ENCODE measurements around the gene ATP9B. TPM values are rescaled to one million over a fixed set of nuclear protein-coding genes. Genes with fewer than 3 reads are reported as not detected.
A peak's percentile ranks its signal among the peaks of the same experiment; 100 is the strongest.
"Not testable (repeated sequence)": the region's sequence is repeated elsewhere in the genome, so short reads cannot be mapped to it uniquely, and the experiment has no call there.

The ATP9B gene
- total RNA-seq, 8 experiments from 2014 or later: 15.6 to 44.1 (median 21.6) TPM

- WGBS, 10 experiments: 6 to 100% (median 76%) methylated on average over 2 to 9 of the region's 23 CpGs; no CpG with 5 or more reads in 6 of the 10 experiments
Observed at GRCh38 chr18:79245517-79246001, 176.4 kb downstream of the ATP9B start.

DNA sequence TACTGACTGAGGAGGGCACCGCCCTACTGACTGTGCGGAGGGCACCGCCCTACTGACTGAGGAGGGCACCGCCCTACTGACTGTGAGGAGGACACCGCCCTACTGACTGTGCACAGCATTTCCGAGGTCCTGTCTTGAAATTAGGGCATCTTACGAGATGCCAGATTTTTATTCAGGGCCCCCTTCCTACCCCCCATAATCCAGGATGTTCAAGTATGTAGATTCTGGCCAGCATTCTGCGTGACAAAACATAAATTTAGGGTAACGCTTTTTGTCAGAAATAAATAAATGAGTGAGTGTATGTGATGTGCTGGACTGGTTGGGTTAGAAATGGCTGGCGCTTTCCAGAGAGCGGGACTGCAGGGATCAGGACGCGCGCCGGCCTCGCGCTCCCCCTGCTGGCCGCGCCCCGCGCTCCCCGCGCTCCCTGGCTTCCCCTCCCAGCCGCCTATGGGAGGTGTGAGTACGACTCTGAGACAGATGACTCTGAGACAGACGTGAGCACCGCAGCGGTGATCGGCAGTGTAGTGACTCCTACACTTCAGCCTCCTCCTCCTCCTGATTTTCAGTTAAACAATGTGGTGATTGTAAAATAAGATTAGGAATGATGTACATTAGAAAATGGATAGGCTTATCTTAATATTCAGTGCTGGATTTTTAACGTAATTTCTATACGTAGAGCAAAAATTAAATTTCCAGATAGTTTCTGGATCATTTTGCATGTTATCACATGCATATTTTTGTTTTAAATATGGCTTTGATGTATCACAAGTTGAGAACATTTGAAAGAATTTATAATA, 177.3 kb downstream of the ATP9B start:
- 0 to 100% (median 57%) methylated on average over 1 to 7 of the region's 31 CpGs for WGBS, 10 experiments
- H3K4me3 ChIP-seq: no peak overlapping the region
- in situ Hi-C loops (cut with MboI; ENCODE audit: low pct_unique_long_range_greater_than_20kb in 2 of 9, low sequenced_read_pairs in 9 of 9, unreplicated experiment in 9 of 9): no loop called here
- peaks cover 22 to 50% of the 10 kb centered on the region in 2 donors for H3K4me1 ChIP-seq (replicated peaks in 1 of 2)
- H3K27ac ChIP-seq: no peak overlapping the region
- ATAC-seq (replicated peaks in 6 of 8): peak; percentile 88 to 97 (median 91)

More at GRCh38 chr18:79245517-79246001, 176.4 kb downstream of the ATP9B start:
- Histone ChIP-seq H3K4me3 (no peak overlapping the region), H3K27ac (no peak overlapping the region), H3K4me1 (replicated peaks in 1 of 2) (peaks cover 19 to 43% of the 10 kb centered on the region in 2 donors)
- in situ Hi-C loops (cut with MboI; ENCODE audit: low pct_unique_long_range_greater_than_20kb in 2 of 9, low sequenced_read_pairs in 9 of 9, unreplicated experiment in 9 of 9): no loop called here
- ATAC-seq (replicated peaks in 6 of 8): peak in 3 of 8 experiments; percentile 25 to 57 (median 41)

DNA sequence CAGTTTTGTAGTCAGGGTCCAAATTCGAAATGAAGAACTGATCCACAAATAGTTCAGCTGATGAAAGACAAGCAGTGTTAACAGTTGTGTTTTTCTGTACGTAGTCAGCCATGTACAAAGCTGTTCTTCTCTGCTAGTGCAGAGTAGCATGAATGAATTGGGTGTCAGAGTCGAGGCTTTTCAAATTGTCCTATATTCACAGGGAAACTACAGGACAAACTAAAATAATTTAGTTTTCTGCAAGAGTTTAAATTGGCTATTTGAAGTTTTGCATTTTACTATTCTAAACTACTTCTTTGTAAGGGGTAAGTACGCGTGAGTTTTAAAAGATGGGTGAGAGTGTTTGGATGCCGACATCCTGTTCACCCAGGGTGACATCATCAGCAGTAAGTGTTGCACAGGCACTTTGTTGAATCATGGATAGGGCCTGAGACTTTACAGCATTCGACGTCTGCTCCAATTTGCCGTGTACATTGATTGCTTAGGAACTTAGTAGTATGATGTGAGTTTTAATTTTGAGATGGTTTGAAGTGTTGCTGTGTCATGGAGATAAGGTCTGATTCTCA, 179.4 kb downstream of the ATP9B start:
- Histone ChIP-seq H3K4me1 (replicated peaks in 1 of 2) (peaks cover 21 to 41% of the 10 kb centered on the region in 2 donors), H3K4me3 (no peak overlapping the region), H3K27ac (no peak overlapping the region)
- in situ Hi-C loops (cut with MboI; ENCODE audit: low pct_unique_long_range_greater_than_20kb in 2 of 9, low sequenced_read_pairs in 9 of 9, unreplicated experiment in 9 of 9): no loop called here
- WGBS, 10 experiments: 0 to 100% (median 69%) methylated on average over 1 to 9 of the region's 9 CpGs; no CpG with 5 or more reads in 1 of the 10 experiments
- ATAC-seq (replicated peaks in 6 of 8): peak in 5 of 8 experiments; percentile 32 to 66 (median 55)

GRCh38 chr18:79250301-79250981, 181.2 kb downstream of the ATP9B start:
- in situ Hi-C loops (cut with MboI; ENCODE audit: low pct_unique_long_range_greater_than_20kb in 2 of 9, low sequenced_read_pairs in 9 of 9, unreplicated experiment in 9 of 9): no loop called here
- Histone ChIP-seq H3K27ac (peak overlapping the region; percentile 56 to 71), H3K4me3 (peak overlapping the region in 2 of 5 donors; percentile 2 to 9), H3K4me1 (replicated peaks in 1 of 2) (peaks cover 21 to 41% of the 10 kb centered on the region in 2 donors)
- peak in 5 of 8 experiments; percentile 19 to 69 (median 64) for ATAC-seq (replicated peaks in 6 of 8)
- WGBS, 10 experiments: 14 to 100% (median 46%) methylated on average over 1 to 6 of the region's 12 CpGs; no CpG with 5 or more reads in 1 of the 10 experiments

- WGBS, 10 experiments: 45 to 100% (median 67%) methylated on average over 1 to 6 of the region's 9 CpGs; no CpG with 5 or more reads in 2 of the 10 experiments
- peak in 4 of 8 experiments; percentile 17 to 32 (median 26) for ATAC-seq (replicated peaks in 6 of 8)
- in situ Hi-C loops (cut with MboI; ENCODE audit: low pct_unique_long_range_greater_than_20kb in 2 of 9, low sequenced_read_pairs in 9 of 9, unreplicated experiment in 9 of 9): no loop called here
- peak overlapping the region; percentile 56 to 71 for H3K27ac ChIP-seq
- peak overlapping the region in 1 of 5 donors; percentile 9 for H3K4me3 ChIP-seq
- H3K4me1 ChIP-seq (replicated peaks in 1 of 2): peaks cover 21 to 41% of the 10 kb centered on the region in 2 donors
Observed at GRCh38 chr18:79251021-79251420, 181.8 kb downstream of the ATP9B start.

DNA sequence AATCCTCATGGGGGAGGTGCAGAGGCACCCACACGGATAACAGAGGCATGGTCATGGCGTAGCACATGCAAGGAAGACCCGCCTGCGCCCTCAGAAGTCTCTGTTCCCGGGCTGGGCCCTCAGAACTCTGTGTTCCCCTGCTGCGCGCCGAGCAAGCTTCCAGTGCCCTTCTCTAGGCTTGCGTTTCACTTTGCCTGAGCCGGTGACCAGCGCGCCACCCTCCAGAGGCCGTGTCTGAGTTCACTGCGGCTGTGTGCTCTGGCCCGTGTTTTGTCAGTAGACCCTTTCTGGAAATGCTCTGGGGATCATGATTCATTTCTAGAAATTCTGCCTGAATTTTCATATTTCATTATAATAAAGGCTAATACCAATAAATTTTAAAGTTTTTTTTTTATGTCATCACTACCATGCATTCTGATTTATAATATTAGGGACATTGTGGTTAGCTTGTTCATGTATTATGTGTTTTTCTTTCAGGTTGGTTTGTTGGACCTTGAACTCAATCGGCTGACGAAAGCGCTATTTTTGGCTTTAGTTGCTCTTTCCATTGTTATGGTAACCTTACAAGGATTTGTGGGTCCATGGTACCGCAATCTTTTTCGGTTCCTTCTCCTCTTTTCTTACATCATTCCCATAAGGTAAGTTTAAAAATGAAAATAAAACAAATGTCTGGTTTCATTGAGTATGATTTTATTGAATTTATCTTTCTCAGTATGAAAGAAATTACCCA, 183.9 kb downstream of the ATP9B start:
- H3K27ac ChIP-seq: no peak overlapping the region
- H3K4me1 ChIP-seq (replicated peaks in 1 of 2): peaks cover 21 to 41% of the 10 kb centered on the region in 2 donors
- WGBS, 10 experiments: 90 to 100% (median 95%) methylated on average over 2 to 16 of the region's 20 CpGs
- in situ Hi-C loops (cut with MboI; ENCODE audit: low pct_unique_long_range_greater_than_20kb in 2 of 9, low sequenced_read_pairs in 9 of 9, unreplicated experiment in 9 of 9): no loop called here
- ATAC-seq (replicated peaks in 6 of 8): no peak
- no peak overlapping the region for H3K4me3 ChIP-seq

GRCh38 chr18:79257480-79257879, 188.3 kb downstream of the ATP9B start:
- H3K4me1 ChIP-seq (replicated peaks in 1 of 2): peaks cover 0 to 2% of the 10 kb centered on the region in 2 donors
- H3K27ac ChIP-seq: no peak overlapping the region
- peak in 5 of 8 experiments; percentile 35 to 68 (median 53) for ATAC-seq (replicated peaks in 6 of 8)
- WGBS, 10 experiments: 53 to 100% (median 74%) methylated on average over 1 to 6 of the region's 6 CpGs; no CpG with 5 or more reads in 1 of the 10 experiments
- no peak overlapping the region for H3K4me3 ChIP-seq
- in situ Hi-C loops (cut with MboI; ENCODE audit: low pct_unique_long_range_greater_than_20kb in 2 of 9, low sequenced_read_pairs in 9 of 9, unreplicated experiment in 9 of 9): no loop called here

- no peak overlapping the region for H3K4me3 ChIP-seq
- in situ Hi-C loops (cut with MboI; ENCODE audit: low pct_unique_long_range_greater_than_20kb in 2 of 9, low sequenced_read_pairs in 9 of 9, unreplicated experiment in 9 of 9): no loop called here
- H3K4me1 ChIP-seq (replicated peaks in 1 of 2): no peaks in the 10 kb centered on the region
- WGBS, 10 experiments: 67 to 100% (median 96%) methylated on average over 1 to 4 of the region's 4 CpGs; no CpG with 5 or more reads in 2 of the 10 experiments
- H3K27ac ChIP-seq: no peak overlapping the region
- ATAC-seq (replicated peaks in 6 of 8): peak in 2 of 8 experiments; percentile 35 to 45
Observed at GRCh38 chr18:79258447-79258846, 189.3 kb downstream of the ATP9B start.

- ATAC-seq (replicated peaks in 6 of 8): no peak
- in situ Hi-C loops (cut with MboI; ENCODE audit: low pct_unique_long_range_greater_than_20kb in 2 of 9, low sequenced_read_pairs in 9 of 9, unreplicated experiment in 9 of 9): no loop called here
- WGBS, 10 experiments: 79 to 100% (median 90%) methylated on average over 2 of the region's 2 CpGs; no CpG with 5 or more reads in 3 of the 10 experiments
- Histone ChIP-seq H3K4me3 (no peak overlapping the region), H3K27ac (no peak overlapping the region), H3K4me1 (replicated peaks in 1 of 2) (no peaks in the 10 kb centered on the region)
Observed at GRCh38 chr18:79259218-79259617, 190.0 kb downstream of the ATP9B start.

- 40 to 100% (median 94%) methylated on average over 1 to 6 of the region's 8 CpGs; no CpG with 5 or more reads in 3 of the 10 experiments for WGBS, 10 experiments
- in situ Hi-C loops (cut with MboI; ENCODE audit: low pct_unique_long_range_greater_than_20kb in 2 of 9, low sequenced_read_pairs in 9 of 9, unreplicated experiment in 9 of 9): no loop called here
- Histone ChIP-seq H3K4me1 (replicated peaks in 1 of 2) (no peaks in the 10 kb centered on the region), H3K27ac (no peak overlapping the region), H3K4me3 (no peak overlapping the region)
- ATAC-seq (replicated peaks in 6 of 8): no peak
Observed at GRCh38 chr18:79260023-79260422, 190.8 kb downstream of the ATP9B start.

DNA sequence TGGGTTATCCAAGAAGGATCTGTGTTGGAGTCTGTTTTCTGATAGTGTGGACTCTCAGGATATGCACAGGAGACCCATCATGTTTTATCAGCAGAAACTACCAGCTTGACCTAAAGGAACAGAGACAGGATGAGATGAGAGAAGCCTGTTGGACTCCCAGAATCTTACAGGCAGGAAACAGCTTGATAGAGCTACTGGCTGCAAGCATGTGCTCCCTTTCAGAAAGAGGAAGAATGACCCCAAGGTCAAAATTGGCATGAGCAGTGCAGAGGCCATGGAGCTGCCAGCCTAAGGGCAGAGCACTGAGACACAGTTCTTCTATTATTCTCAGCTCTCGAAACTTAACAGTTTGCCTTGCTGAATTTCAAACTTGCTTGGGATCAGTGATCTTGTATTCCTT, 191.3 kb downstream of the ATP9B start:
- Histone ChIP-seq H3K4me3 (no peak overlapping the region), H3K27ac (no peak overlapping the region), H3K4me1 (replicated peaks in 1 of 2) (no peaks in the 10 kb centered on the region)
- 100% methylated on average over 1 of the region's 1 CpG; no CpG with 5 or more reads in 5 of the 10 experiments for WGBS, 10 experiments
- in situ Hi-C loops (cut with MboI; ENCODE audit: low pct_unique_long_range_greater_than_20kb in 2 of 9, low sequenced_read_pairs in 9 of 9, unreplicated experiment in 9 of 9): no loop called here
- ATAC-seq (replicated peaks in 6 of 8): no peak

DNA sequence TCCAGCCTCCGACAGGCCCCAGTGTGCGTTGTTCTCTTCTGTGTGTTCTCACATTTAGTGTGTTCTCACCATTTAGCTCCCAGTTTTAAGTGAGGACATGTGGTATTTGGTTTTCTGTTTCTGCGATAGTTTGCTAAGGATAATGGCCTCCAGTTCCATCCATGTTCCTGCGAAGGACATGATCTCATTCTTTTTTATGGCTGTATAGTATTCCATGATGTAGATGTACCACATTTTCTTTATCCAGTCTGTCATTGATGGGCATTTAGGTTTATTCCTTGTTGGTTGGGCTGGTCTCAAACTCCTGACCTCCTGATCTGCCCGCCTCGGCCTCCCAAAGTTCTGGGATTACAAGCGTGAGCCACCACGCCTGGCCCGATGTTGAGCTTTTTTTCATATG, 195.9 kb downstream of the ATP9B start:
- WGBS, 10 experiments: 93 to 100% (median 97%) methylated on average over 2 to 9 of the region's 9 CpGs; no CpG with 5 or more reads in 1 of the 10 experiments
- ATAC-seq (replicated peaks in 6 of 8); H3K4me1 ChIP-seq (replicated peaks in 1 of 2); H3K4me3 ChIP-seq; H3K27ac ChIP-seq; in situ Hi-C loops (cut with MboI; ENCODE audit: low pct_unique_long_range_greater_than_20kb in 2 of 9, low sequenced_read_pairs in 9 of 9, unreplicated experiment in 9 of 9): not testable (repeated sequence)

Data from motor neuron (in vitro differentiated cells).